Measurements from ENCODE around the gene IGFL3.

GRCh38 chr19:46131485-46132143 is 7.1 kb upstream of the IGFL3 start:
- TF ChIP-seq, protein P1, sequence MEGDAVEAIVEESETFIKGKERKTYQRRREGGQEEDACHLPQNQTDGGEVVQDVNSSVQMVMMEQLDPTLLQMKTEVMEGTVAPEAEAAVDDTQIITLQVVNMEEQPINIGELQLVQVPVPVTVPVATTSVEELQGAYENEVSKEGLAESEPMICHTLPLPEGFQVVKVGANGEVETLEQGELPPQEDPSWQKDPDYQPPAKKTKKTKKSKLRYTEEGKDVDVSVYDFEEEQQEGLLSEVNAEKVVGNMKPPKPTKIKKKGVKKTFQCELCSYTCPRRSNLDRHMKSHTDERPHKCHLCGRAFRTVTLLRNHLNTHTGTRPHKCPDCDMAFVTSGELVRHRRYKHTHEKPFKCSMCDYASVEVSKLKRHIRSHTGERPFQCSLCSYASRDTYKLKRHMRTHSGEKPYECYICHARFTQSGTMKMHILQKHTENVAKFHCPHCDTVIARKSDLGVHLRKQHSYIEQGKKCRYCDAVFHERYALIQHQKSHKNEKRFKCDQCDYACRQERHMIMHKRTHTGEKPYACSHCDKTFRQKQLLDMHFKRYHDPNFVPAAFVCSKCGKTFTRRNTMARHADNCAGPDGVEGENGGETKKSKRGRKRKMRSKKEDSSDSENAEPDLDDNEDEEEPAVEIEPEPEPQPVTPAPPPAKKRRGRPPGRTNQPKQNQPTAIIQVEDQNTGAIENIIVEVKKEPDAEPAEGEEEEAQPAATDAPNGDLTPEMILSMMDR (IDR thresholded peaks at IDR 0.05; ENCODE audit: low read length) = no peak
- TF ChIP-seq EZH2 (IDR thresholded peaks at IDR 0.05; ENCODE audit: borderline replicate concordance, low read length) = no peak
